ENCODE measurements around the gene PPP3CA. TPM values are rescaled to one million over a fixed set of nuclear protein-coding genes. Genes with fewer than 3 reads are reported as not detected.

PPP3CA gene
- total and polyA plus RNA-seq, 4 donors: 13.5 to 72.0 (median 30.7) TPM

DNA sequence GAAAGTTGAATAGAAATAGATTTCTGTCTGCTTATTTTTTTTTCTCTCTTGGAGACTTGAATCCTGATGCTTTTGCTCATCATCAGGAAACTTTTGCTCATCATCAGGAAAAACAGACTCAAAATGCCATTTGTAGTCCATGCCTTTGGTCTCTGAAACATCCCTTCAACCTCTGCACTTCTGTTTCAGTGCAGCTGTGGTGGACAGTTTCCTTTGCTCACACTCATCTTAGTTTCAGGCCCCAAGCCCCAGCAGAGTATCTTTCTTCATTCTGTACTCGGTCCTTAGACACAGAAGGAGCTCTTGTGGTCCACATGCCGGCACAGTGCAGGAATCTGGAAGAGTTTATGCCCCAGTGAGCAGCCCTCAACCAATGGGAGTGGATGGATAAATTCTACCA is 337.9 kb downstream of the PPP3CA start:
- ATAC-seq (ENCODE audit: insufficient read depth, low FRiP score): no peak
- Histone ChIP-seq H3K4me1 (ENCODE audit: control insufficient read depth in 5 of 5, insufficient read depth in 5 of 5, low read length in 5 of 5) (peaks cover 0 to 3% (median 0%) of the 10 kb centered on the region in 5 donors), H3K9ac (ENCODE audit: insufficient read depth in 1 of 2, low read length in 2 of 2) (no peak overlapping the region), H3K4me3 (no peak overlapping the region), H3K27ac (ENCODE audit: low read depth in 1 of 2, low read length in 1 of 2) (no peak overlapping the region), H3K36me3 (ENCODE audit: control insufficient read depth in 4 of 4, insufficient read depth in 4 of 4, low read length in 4 of 4) (no peaks in the 10 kb centered on the region), H3K27me3 (ENCODE audit: control insufficient read depth in 3 of 3, insufficient read depth in 3 of 3, low read length in 2 of 3) (no peaks in the 10 kb centered on the region), H3K9me3 (ENCODE audit: control insufficient read depth in 4 of 4, insufficient read depth in 3 of 4, low read length in 3 of 4) (no peaks in the 10 kb centered on the region)
- 81 to 88% methylated on average over 2 of the region's 2 CpGs for WGBS, 2 donors
- TF ChIP-seq, protein P1, sequence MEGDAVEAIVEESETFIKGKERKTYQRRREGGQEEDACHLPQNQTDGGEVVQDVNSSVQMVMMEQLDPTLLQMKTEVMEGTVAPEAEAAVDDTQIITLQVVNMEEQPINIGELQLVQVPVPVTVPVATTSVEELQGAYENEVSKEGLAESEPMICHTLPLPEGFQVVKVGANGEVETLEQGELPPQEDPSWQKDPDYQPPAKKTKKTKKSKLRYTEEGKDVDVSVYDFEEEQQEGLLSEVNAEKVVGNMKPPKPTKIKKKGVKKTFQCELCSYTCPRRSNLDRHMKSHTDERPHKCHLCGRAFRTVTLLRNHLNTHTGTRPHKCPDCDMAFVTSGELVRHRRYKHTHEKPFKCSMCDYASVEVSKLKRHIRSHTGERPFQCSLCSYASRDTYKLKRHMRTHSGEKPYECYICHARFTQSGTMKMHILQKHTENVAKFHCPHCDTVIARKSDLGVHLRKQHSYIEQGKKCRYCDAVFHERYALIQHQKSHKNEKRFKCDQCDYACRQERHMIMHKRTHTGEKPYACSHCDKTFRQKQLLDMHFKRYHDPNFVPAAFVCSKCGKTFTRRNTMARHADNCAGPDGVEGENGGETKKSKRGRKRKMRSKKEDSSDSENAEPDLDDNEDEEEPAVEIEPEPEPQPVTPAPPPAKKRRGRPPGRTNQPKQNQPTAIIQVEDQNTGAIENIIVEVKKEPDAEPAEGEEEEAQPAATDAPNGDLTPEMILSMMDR (IDR thresholded peaks at IDR 0.05; ENCODE audit: control extremely low read depth, extremely low read depth): no peak
- DNase-seq: no peak

DNA sequence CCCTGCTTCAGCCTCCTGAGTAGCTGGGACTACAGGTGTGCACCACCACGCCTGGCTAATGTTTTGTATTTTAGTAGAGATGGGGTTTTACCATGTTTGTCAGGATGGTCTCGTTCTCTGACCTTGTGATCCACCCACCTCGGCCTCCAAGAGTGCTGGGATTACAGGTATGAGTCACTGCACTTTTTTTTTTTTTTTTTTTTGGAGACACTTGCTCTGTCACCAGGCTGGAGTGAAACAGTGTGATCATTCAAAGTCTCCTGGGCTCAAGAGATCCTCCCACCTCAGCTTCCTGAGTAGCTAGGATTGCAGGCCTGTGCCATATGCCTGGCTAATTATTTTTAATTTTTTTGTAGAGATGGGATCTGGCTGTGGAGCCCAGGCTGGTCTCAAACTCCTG is 338.8 kb downstream of the PPP3CA start:
- DNase-seq: no peak
- no peak for ATAC-seq (ENCODE audit: insufficient read depth, low FRiP score)
- TF ChIP-seq, protein P1 (IDR thresholded peaks at IDR 0.05; ENCODE audit: control extremely low read depth, extremely low read depth): no peak
- no peak overlapping the region for H3K4me3 ChIP-seq
- H3K4me1 ChIP-seq (ENCODE audit: control insufficient read depth in 5 of 5, insufficient read depth in 5 of 5, low read length in 5 of 5): peaks cover 0 to 3% (median 0%) of the 10 kb centered on the region in 5 donors
- H3K9me3 ChIP-seq (ENCODE audit: control insufficient read depth in 4 of 4, insufficient read depth in 3 of 4, low read length in 3 of 4): no peaks in the 10 kb centered on the region
- no peak overlapping the region for H3K9ac ChIP-seq (ENCODE audit: insufficient read depth in 1 of 2, low read length in 2 of 2)
- no peaks in the 10 kb centered on the region for H3K27me3 ChIP-seq (ENCODE audit: control insufficient read depth in 3 of 3, insufficient read depth in 3 of 3, low read length in 2 of 3)
- H3K27ac ChIP-seq (ENCODE audit: low read depth in 1 of 2, low read length in 1 of 2): no peak overlapping the region
- no peaks in the 10 kb centered on the region for H3K36me3 ChIP-seq (ENCODE audit: control insufficient read depth in 4 of 4, insufficient read depth in 4 of 4, low read length in 4 of 4)
- WGBS, 2 donors: 97% methylated on average over 3 of the region's 3 CpGs

DNA sequence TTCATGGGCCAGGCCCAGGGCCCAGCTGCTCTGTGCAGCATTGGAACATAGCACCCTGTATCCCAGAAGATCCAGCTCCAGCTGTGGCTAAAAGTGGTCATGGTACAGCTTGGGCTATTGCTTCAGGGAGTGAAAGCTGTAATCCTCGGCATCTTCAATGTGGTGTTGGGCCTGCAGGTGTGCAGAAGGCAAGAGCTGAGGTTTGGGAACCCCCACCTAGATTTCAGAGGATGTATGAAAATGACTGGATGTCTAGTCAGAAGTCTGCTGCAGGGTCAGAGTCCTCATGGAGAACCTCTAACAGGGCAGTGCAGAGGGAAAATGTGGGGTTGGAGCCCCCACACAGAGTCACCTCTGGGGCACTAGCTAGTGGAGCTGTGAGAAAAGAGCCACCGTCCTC is 341.7 kb downstream of the PPP3CA start:
- peaks cover 0 to 2% (median 0%) of the 10 kb centered on the region in 4 donors for H3K9me3 ChIP-seq (ENCODE audit: control insufficient read depth in 4 of 4, insufficient read depth in 3 of 4, low read length in 3 of 4)
- no peak overlapping the region for H3K9ac ChIP-seq (ENCODE audit: insufficient read depth in 1 of 2, low read length in 2 of 2)
- ATAC-seq (ENCODE audit: insufficient read depth, low FRiP score) (no peak), DNase-seq (no peak)
- WGBS, 2 donors: 96 to 100% methylated on average over 2 of the region's 2 CpGs
- no peaks in the 10 kb centered on the region for H3K36me3 ChIP-seq (ENCODE audit: control insufficient read depth in 4 of 4, insufficient read depth in 4 of 4, low read length in 4 of 4)
- H3K4me3 ChIP-seq: no peak overlapping the region
- H3K27ac ChIP-seq (ENCODE audit: low read depth in 1 of 2, low read length in 1 of 2): no peak overlapping the region
- TF ChIP-seq, protein P1 (IDR thresholded peaks at IDR 0.05; ENCODE audit: control extremely low read depth, extremely low read depth): no peak
- no peaks in the 10 kb centered on the region for H3K4me1 ChIP-seq (ENCODE audit: control insufficient read depth in 5 of 5, insufficient read depth in 5 of 5, low read length in 5 of 5)
- H3K27me3 ChIP-seq (ENCODE audit: control insufficient read depth in 3 of 3, insufficient read depth in 3 of 3, low read length in 2 of 3): no peaks in the 10 kb centered on the region

DNA sequence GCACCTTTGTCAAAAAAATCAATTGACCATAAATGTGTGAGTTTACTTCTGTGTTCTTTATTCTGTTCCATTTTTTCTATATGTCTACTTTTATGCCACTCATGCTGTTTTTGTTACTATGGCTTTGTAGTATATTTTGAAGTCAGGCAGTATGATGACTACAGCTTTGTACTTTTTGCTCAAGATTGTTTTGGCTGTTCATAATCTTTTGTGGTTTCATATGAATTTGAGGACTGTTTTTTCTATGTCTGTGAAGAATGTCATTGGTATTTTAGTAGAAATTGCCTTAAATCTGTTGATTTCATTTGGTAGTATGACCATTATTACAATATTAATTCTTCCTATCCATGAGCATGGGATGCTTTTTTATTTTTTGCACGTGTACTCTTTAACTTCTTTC is 346.8 kb downstream of the PPP3CA start:
- TF ChIP-seq, protein P1 (IDR thresholded peaks at IDR 0.05; ENCODE audit: control extremely low read depth, extremely low read depth): no peak
- ATAC-seq (ENCODE audit: insufficient read depth, low FRiP score): no peak
- peaks cover 0 to 4% (median under 1%) of the 10 kb centered on the region in 4 donors for H3K9me3 ChIP-seq (ENCODE audit: control insufficient read depth in 4 of 4, insufficient read depth in 3 of 4, low read length in 3 of 4)
- H3K36me3 ChIP-seq (ENCODE audit: control insufficient read depth in 4 of 4, insufficient read depth in 4 of 4, low read length in 4 of 4): no peaks in the 10 kb centered on the region
- H3K27ac ChIP-seq (ENCODE audit: low read depth in 1 of 2, low read length in 1 of 2): no peak overlapping the region
- DNase-seq: no peak
- no peaks in the 10 kb centered on the region for H3K27me3 ChIP-seq (ENCODE audit: control insufficient read depth in 3 of 3, insufficient read depth in 3 of 3, low read length in 2 of 3)
- no peaks in the 10 kb centered on the region for H3K4me1 ChIP-seq (ENCODE audit: control insufficient read depth in 5 of 5, insufficient read depth in 5 of 5, low read length in 5 of 5)
- H3K9ac ChIP-seq (ENCODE audit: insufficient read depth in 1 of 2, low read length in 2 of 2): no peak overlapping the region
- H3K4me3 ChIP-seq: no peak overlapping the region
- 82 to 90% methylated on average over 1 of the region's 1 CpG for WGBS, 2 donors
